SK-N-SH (cell line): ENCODE data around the gene EXOC2.
A peak's percentile ranks its signal among the peaks of the same experiment; 100 is the strongest.

Experiments used
- CTCF ChIP-seq: fragments of 200-600 bp; sonication (generic); IDR thresholded peaks from 2 replicates; pipeline ENCODE4 v1.6.1; 2017; ENCODE audit warnings: antibody characterized with exemption, mild to moderate bottlenecking, moderate library complexity
- EP300 ChIP-seq, 2 experiments: IDR thresholded peaks; 2 replicates each; pipeline versions ENCODE4 v1.4.0 to v1.6.1; 2012; ENCODE audit warnings: borderline replicate concordance in 1 of 2, low read depth in 1 of 2, low read length in 1 of 2
- RCOR1 ChIP-seq: fragments of 150-350 bp; IDR thresholded peaks from 2 replicates; pipeline ENCODE4 v1.6.1; 2017; ENCODE audit warnings: antibody characterized with exemption, low read length
- REST ChIP-seq: IDR thresholded peaks from 2 replicates; pipeline ENCODE4 v1.6.1; 2012; ENCODE audit warnings: mild to moderate bottlenecking, low read depth, low read length, moderate library complexity
- TEAD4 ChIP-seq: IDR thresholded peaks from 2 replicates; pipeline ENCODE4 v1.4.0; 2012; ENCODE audit warnings: mild to moderate bottlenecking, borderline replicate concordance; ENCODE audit not compliant: insufficient read depth

- TF ChIP-seq REST = no peak
- TF ChIP-seq CTCF = peak; percentile 49
- TF ChIP-seq RCOR1 = no peak
- no peak for TF ChIP-seq EP300 (IDR thresholded peaks at IDR 0.05; ENCODE audit: borderline replicate concordance in 1 of 2, low read depth in 1 of 2, low read length in 1 of 2)
- no peak for TF ChIP-seq TEAD4
Observed at GRCh38 chr6:558089-558488, 134.8 kb downstream of the EXOC2 start.
